ENCODE results near the gene WWC1.

Gene WWC1

DNA sequence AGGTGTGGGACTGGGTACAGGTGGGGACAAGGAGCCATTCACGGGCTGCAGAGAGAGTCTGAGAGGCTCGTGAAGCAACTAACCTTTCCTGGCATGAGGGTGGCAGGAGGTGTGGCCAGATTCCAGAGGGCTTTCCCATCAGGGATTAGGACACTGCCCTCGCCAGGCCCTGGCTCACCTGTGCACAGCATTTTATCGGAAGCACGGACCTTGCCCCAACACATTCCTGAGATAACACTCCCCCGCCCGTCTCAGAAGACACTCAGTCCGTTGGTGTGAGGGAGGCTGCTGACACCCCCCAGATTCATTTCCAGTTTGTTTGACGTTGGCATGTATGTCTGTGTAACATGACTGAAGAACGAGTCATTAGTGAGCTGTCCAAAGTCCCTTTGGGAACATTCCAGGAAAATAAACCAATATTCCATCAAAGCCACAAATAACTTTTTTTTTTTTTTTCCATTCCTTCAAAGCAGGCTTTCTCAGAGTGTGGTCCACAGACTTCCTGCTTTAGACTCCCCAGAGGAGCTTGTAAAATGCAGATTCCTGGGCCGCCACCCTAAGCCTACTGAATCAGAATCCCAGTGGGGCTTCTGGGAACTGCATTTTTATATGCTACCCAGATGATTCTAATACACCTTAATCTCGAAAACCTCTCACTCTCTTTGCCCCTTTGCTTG lies 23.4 kb downstream of the WWC1 start:
- H3K9ac ChIP-seq (ENCODE audit: low read length) = peak overlapping the region; percentile 40
- H3K4me2 ChIP-seq (ENCODE audit: low read length, poor library complexity, severe bottlenecking) = no peak overlapping the region
- H4K91ac ChIP-seq (ENCODE audit: low read length) = no peak overlapping the region
- H3K79me1 ChIP-seq (replicated peaks; ENCODE audit: low read length, poor library complexity, severe bottlenecking) = peaks cover 6% of the 10 kb centered on the region
- no peaks in the 10 kb centered on the region for H3K27me3 ChIP-seq (ENCODE audit: control insufficient read depth in 1 of 2, insufficient read depth in 1 of 2, low read length in 2 of 2)
- no peak overlapping the region for H3K23ac ChIP-seq (ENCODE audit: low read length in 2 of 2)
- peak; percentile 73 for DNase-seq
- H2AFZ ChIP-seq (ENCODE audit: low read depth, low read length) = no peak overlapping the region
- H4K8ac ChIP-seq (ENCODE audit: low read length) = no peak overlapping the region
- 51% methylated on average over 6 of the region's 12 CpGs for WGBS
- H3K18ac ChIP-seq (ENCODE audit: low read depth in 1 of 2, low read length in 2 of 2) = no peak overlapping the region
- H3K36me3 ChIP-seq (ENCODE audit: control insufficient read depth in 1 of 2, insufficient read depth in 2 of 2, low read depth in 1 of 2, low read length in 2 of 2) = no peaks in the 10 kb centered on the region
- H3K14ac ChIP-seq (ENCODE audit: low read length in 2 of 2) = no peak overlapping the region
- no peak overlapping the region for H2BK12ac ChIP-seq (ENCODE audit: low read length in 2 of 2)
- peaks cover 24% of the 10 kb centered on the region for H3K4me1 ChIP-seq (ENCODE audit: control insufficient read depth, insufficient read depth, low read depth, low read length)
- no peak overlapping the region for H2BK120ac ChIP-seq (ENCODE audit: low read depth, low read length)
- H2BK15ac ChIP-seq (ENCODE audit: low read depth, poor library complexity, severe bottlenecking) = no peak overlapping the region
- H3K4me3 ChIP-seq (ENCODE audit: insufficient read depth in 1 of 2, low read depth in 1 of 2, low read length in 2 of 2) = peak overlapping the region in 1 of 2 experiments; percentile 19
- H2AK5ac ChIP-seq (ENCODE audit: low read length, severe bottlenecking) = peak overlapping the region; percentile 60
- no peak overlapping the region for H3K27ac ChIP-seq (ENCODE audit: low read length, poor library complexity, severe bottlenecking)
- H2BK5ac ChIP-seq (ENCODE audit: low read depth, low read length, poor library complexity, severe bottlenecking) = no peak overlapping the region
- no peaks in the 10 kb centered on the region for H3K9me3 ChIP-seq (ENCODE audit: control insufficient read depth, low read length)
- H3K4ac ChIP-seq (ENCODE audit: low read depth in 1 of 2, low read length in 2 of 2) = no peak overlapping the region

DNA sequence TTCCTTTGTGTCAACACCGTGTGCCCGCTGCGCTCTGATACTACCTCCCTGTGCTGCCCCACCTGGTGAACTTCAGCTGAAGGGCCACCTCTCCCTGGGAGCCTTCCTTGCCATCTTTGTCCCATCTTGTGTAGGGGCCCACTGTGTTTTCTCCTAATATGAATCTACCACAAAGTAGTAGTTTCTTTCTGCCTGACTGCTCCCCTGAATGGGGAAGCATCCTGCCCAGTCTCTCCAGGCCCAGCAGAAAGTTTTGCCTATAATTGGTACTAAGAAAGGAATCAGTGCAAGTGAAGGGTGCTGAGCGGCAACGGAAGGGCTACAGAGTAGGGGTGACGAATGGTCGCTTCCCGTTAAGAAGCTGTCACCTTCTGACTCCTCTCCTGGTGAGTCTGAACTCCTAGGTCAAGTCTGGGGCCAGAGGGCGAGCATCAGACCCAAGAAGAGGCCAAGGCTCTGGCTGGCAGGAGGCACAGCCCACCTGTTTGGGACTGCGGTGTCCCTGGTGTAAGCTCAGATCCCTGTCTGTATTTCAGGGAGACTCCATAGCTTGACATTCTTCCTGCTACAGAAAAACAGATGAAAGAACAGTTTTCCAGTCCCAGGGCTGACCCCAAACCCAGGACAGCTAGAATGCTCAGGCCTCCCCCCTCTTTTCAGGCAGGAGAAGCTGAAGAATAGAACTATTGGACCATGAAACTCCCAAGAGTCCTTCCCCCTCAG lies 24.1 kb downstream of the WWC1 start:
- Histone ChIP-seq H3K4me2 (ENCODE audit: low read length, poor library complexity, severe bottlenecking) (no peak overlapping the region), H3K4me1 (ENCODE audit: control insufficient read depth, insufficient read depth, low read depth, low read length) (peaks cover 24% of the 10 kb centered on the region), H3K18ac (ENCODE audit: low read depth in 1 of 2, low read length in 2 of 2) (no peak overlapping the region), H3K4ac (ENCODE audit: low read depth in 1 of 2, low read length in 2 of 2) (no peak overlapping the region), H3K14ac (ENCODE audit: low read length in 2 of 2) (no peak overlapping the region), H3K9ac (ENCODE audit: low read length) (peak overlapping the region; percentile 40), H3K27me3 (ENCODE audit: control insufficient read depth in 1 of 2, insufficient read depth in 1 of 2, low read length in 2 of 2) (no peaks in the 10 kb centered on the region), H2BK12ac (ENCODE audit: low read length in 2 of 2) (no peak overlapping the region), H2AK5ac (ENCODE audit: low read length, severe bottlenecking) (no peak overlapping the region), H2BK5ac (ENCODE audit: low read depth, low read length, poor library complexity, severe bottlenecking) (no peak overlapping the region), H4K91ac (ENCODE audit: low read length) (no peak overlapping the region), H2BK15ac (ENCODE audit: low read depth, poor library complexity, severe bottlenecking) (no peak overlapping the region), H2BK120ac (ENCODE audit: low read depth, low read length) (no peak overlapping the region), H3K23ac (ENCODE audit: low read length in 2 of 2) (no peak overlapping the region), H2AFZ (ENCODE audit: low read depth, low read length) (no peak overlapping the region), H3K36me3 (ENCODE audit: control insufficient read depth in 1 of 2, insufficient read depth in 2 of 2, low read depth in 1 of 2, low read length in 2 of 2) (no peaks in the 10 kb centered on the region), H3K27ac (ENCODE audit: low read length, poor library complexity, severe bottlenecking) (no peak overlapping the region), H3K79me1 (replicated peaks; ENCODE audit: low read length, poor library complexity, severe bottlenecking) (peaks cover 6% of the 10 kb centered on the region), H4K8ac (ENCODE audit: low read length) (no peak overlapping the region), H3K9me3 (ENCODE audit: control insufficient read depth, low read length) (no peaks in the 10 kb centered on the region), H3K4me3 (ENCODE audit: insufficient read depth in 1 of 2, low read depth in 1 of 2, low read length in 2 of 2) (peak overlapping the region in 1 of 2 experiments; percentile 19)
- 84% methylated on average over 10 of the region's 10 CpGs for WGBS
- no peak for DNase-seq

DNA sequence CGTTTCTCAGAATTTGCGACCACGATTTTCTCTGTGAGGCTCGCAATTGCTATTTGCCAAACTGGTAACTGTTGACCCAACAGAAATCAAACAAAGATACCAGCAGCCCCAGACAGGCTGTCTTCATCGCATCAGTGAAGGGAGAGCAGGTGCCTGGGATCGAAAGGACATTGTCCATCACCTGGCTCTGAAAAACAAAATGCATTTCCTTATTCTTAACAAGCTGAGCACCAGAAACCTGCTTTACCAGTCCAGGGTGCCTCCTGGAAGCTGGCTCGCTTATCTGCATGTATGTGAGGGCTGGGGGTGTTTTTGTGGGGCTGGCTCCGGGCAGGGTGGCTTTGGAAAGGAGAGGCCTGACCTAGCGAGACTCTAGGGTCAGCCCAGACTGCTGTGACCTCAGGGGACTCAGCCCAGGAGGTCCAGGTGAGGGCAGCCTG lies 24.7 kb downstream of the WWC1 start:
- no peak overlapping the region for H3K4me2 ChIP-seq (ENCODE audit: low read length, poor library complexity, severe bottlenecking)
- no peak overlapping the region for H2BK120ac ChIP-seq (ENCODE audit: low read depth, low read length)
- no peak overlapping the region for H2AK5ac ChIP-seq (ENCODE audit: low read length, severe bottlenecking)
- no peak overlapping the region for H2BK12ac ChIP-seq (ENCODE audit: low read length in 2 of 2)
- no peak overlapping the region for H3K4ac ChIP-seq (ENCODE audit: low read depth in 1 of 2, low read length in 2 of 2)
- no peaks in the 10 kb centered on the region for H3K9me3 ChIP-seq (ENCODE audit: control insufficient read depth, low read length)
- WGBS = 83% methylated on average over 8 of the region's 9 CpGs
- H3K9ac ChIP-seq (ENCODE audit: low read length) = no peak overlapping the region
- H4K91ac ChIP-seq (ENCODE audit: low read length) = no peak overlapping the region
- H2AFZ ChIP-seq (ENCODE audit: low read depth, low read length) = no peak overlapping the region
- no peak overlapping the region for H2BK5ac ChIP-seq (ENCODE audit: low read depth, low read length, poor library complexity, severe bottlenecking)
- H3K23ac ChIP-seq (ENCODE audit: low read length in 2 of 2) = no peak overlapping the region
- no peak overlapping the region for H3K27ac ChIP-seq (ENCODE audit: low read length, poor library complexity, severe bottlenecking)
- H3K14ac ChIP-seq (ENCODE audit: low read length in 2 of 2) = no peak overlapping the region
- no peak overlapping the region for H3K18ac ChIP-seq (ENCODE audit: low read depth in 1 of 2, low read length in 2 of 2)
- no peak overlapping the region for H2BK15ac ChIP-seq (ENCODE audit: low read depth, poor library complexity, severe bottlenecking)
- no peak overlapping the region for H3K4me3 ChIP-seq (ENCODE audit: insufficient read depth in 1 of 2, low read depth in 1 of 2, low read length in 2 of 2)
- H4K8ac ChIP-seq (ENCODE audit: low read length) = no peak overlapping the region
- H3K27me3 ChIP-seq (ENCODE audit: control insufficient read depth in 1 of 2, insufficient read depth in 1 of 2, low read length in 2 of 2) = no peaks in the 10 kb centered on the region
- peaks cover 21% of the 10 kb centered on the region for H3K4me1 ChIP-seq (ENCODE audit: control insufficient read depth, insufficient read depth, low read depth, low read length)
- no peaks in the 10 kb centered on the region for H3K36me3 ChIP-seq (ENCODE audit: control insufficient read depth in 1 of 2, insufficient read depth in 2 of 2, low read depth in 1 of 2, low read length in 2 of 2)
- H3K79me1 ChIP-seq (replicated peaks; ENCODE audit: low read length, poor library complexity, severe bottlenecking) = peaks cover 4% of the 10 kb centered on the region
- DNase-seq = no peak

DNA sequence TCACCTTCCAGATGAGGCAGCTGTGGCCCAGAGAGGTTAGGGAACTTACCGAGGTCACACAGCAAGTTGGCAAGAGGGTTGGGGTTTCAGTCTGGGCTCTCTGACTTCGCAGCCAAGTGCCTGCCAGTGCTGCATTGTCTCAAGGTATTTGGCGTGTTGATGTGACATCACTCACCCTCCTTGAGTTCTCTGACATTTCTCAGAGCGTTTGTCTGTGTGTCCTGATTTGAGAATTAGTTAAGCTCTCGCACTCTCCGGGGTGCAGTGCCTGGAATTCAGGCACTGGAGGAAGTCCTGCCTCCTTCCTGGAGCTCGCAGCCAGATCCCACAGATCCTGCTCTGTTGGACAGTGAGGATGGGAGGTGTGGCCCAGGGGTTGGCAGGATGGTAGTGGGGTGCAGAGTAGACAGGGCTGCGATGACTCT lies 25.7 kb downstream of the WWC1 start:
- Histone ChIP-seq H3K4me3 (ENCODE audit: insufficient read depth in 1 of 2, low read depth in 1 of 2, low read length in 2 of 2) (no peak overlapping the region), H4K91ac (ENCODE audit: low read length) (no peak overlapping the region), H3K4me2 (ENCODE audit: low read length, poor library complexity, severe bottlenecking) (no peak overlapping the region), H2AK5ac (ENCODE audit: low read length, severe bottlenecking) (no peak overlapping the region), H3K79me1 (replicated peaks; ENCODE audit: low read length, poor library complexity, severe bottlenecking) (peaks cover 4% of the 10 kb centered on the region), H3K9ac (ENCODE audit: low read length) (peak overlapping the region; percentile 33), H3K36me3 (ENCODE audit: control insufficient read depth in 1 of 2, insufficient read depth in 2 of 2, low read depth in 1 of 2, low read length in 2 of 2) (no peaks in the 10 kb centered on the region), H2BK12ac (ENCODE audit: low read length in 2 of 2) (no peak overlapping the region), H3K27me3 (ENCODE audit: control insufficient read depth in 1 of 2, insufficient read depth in 1 of 2, low read length in 2 of 2) (no peaks in the 10 kb centered on the region), H3K23ac (ENCODE audit: low read length in 2 of 2) (no peak overlapping the region), H3K14ac (ENCODE audit: low read length in 2 of 2) (no peak overlapping the region), H3K18ac (ENCODE audit: low read depth in 1 of 2, low read length in 2 of 2) (no peak overlapping the region), H4K8ac (ENCODE audit: low read length) (peak overlapping the region; percentile 62), H3K27ac (ENCODE audit: low read length, poor library complexity, severe bottlenecking) (peak overlapping the region; percentile 9), H3K4ac (ENCODE audit: low read depth in 1 of 2, low read length in 2 of 2) (no peak overlapping the region), H3K9me3 (ENCODE audit: control insufficient read depth, low read length) (no peaks in the 10 kb centered on the region), H2BK15ac (ENCODE audit: low read depth, poor library complexity, severe bottlenecking) (no peak overlapping the region), H2BK120ac (ENCODE audit: low read depth, low read length) (no peak overlapping the region), H2AFZ (ENCODE audit: low read depth, low read length) (no peak overlapping the region), H3K4me1 (ENCODE audit: control insufficient read depth, insufficient read depth, low read depth, low read length) (peaks cover 19% of the 10 kb centered on the region), H2BK5ac (ENCODE audit: low read depth, low read length, poor library complexity, severe bottlenecking) (no peak overlapping the region)
- 73% methylated on average over 7 of the region's 8 CpGs for WGBS
- DNase-seq = no peak

All from mesenchymal stem cell (in vitro differentiated cells and primary cell).